Fibroblast of villous mesenchyme (primary cell): Measurements from ENCODE around the gene INTS11. TPM values are rescaled to one million over a fixed set of nuclear protein-coding genes. Genes with fewer than 3 reads are reported as not detected.
"Not testable (repeated sequence)": the region's sequence is repeated elsewhere in the genome, so short reads cannot be mapped to it uniquely, and the experiment has no call there.

Experiments used
- DNase-seq: peaks from one replicate; pipeline ENCODE4 v3.0.0-alpha.2; 2010; ENCODE audit warnings: low read depth
- H3K4me3 ChIP-seq: 2 replicates; pipeline ENCODE4 v1.5.1; 2011; ENCODE audit warnings: low read depth, mild to moderate bottlenecking, low read length
- CTCF ChIP-seq: IDR thresholded peaks from 2 replicates; pipeline ENCODE4 v1.5.1; 2012; ENCODE audit warnings: low read depth, mild to moderate bottlenecking, low read length; ENCODE audit not compliant: insufficient read depth
- total RNA-seq: library from RNA; depleted of rRNA; stranded (reverse); fragments of >200 nt; gene quantifications from 2 replicates; pipeline ENCODE4 v1.2.3, GENCODE V29; 2012

INTS11 gene
- total RNA-seq, 1 donor, result 57.9 TPM

DNA sequence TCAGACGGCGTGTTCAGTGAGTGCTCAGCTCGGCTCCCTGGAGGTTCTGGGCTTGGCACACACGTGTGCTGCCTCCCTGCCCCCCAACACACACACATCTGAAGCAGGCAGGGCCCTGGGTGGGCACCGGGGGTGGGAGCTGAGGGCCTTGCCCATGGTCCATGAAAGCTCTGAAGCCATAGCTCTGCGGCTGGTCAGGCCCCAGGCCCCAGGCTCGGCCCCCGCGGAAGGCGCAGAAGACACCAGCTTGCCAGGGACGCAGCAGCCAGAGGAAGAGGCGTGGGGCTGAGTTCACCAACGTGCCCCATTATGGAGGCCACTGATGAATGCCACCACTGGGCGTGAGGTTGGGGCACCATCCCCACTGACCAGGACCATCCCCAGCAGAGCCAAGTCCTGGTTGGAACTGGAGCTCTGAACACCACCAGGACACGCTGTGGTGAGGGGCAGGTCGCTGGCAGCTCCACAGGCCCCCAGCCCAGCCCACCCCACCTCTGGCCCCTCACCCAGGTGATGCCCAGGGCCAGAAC lies 46.4 kb upstream of the INTS11 start:
- no peak for TF ChIP-seq CTCF

GRCh38 chr1:1370094-1370493 lies 45.6 kb upstream of the INTS11 start:
- DNase-seq, H3K4me3 ChIP-seq: not testable (repeated sequence)

More for the DNA sequence above, 46.4 kb upstream of the INTS11 start:
- no peak for DNase-seq
- H3K4me3 ChIP-seq, result no peak overlapping the region

DNA sequence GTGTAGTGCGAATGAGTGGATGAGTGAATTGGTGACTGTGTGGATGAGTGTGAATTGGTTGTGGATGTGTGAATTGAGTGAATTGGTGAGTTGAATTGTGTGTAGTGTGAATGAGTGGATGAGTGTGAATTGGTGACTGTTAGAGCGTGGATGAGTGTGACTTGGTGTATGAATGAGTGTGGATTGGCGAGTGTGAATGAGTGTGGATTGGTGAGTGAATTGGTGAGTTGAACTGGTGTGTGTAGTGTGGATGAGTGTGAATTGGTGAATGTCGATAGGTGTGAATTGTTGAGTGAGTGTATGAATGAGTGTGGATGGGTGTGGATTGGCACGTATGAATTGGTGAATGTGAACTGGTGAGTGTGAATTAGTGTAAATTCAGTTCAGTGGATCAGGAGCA lies 42.9 kb upstream of the INTS11 start:
- DNase-seq, result no peak
- TF ChIP-seq CTCF, result no peak
- no peak overlapping the region for H3K4me3 ChIP-seq

DNA sequence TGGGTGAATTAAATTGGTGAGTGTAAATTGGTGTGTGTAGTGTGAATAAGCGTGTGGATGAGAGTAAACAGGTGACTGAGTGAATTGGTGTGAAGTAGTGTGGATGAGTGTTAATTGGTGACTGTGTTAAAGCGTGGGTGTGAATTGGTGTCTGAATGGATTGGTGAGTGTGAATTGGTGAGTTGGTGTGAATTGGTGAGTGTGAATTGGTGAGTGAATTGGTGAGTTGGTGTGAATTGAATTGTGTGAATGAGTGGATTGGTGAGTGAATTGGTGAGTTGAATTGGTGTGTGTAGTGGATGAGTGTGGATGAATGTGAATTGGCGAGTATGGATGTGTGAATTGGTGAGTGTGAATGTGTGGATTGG lies 42.2 kb upstream of the INTS11 start:
- DNase-seq, result no peak
- no peak for TF ChIP-seq CTCF
- H3K4me3 ChIP-seq, result no peak overlapping the region

- TF ChIP-seq CTCF, result no peak
- H3K4me3 ChIP-seq, result no peak overlapping the region
- DNase-seq, result no peak
These were observed 41.6 kb upstream of the INTS11 start for GRCh38 chr1:1365875-1366698.

DNA sequence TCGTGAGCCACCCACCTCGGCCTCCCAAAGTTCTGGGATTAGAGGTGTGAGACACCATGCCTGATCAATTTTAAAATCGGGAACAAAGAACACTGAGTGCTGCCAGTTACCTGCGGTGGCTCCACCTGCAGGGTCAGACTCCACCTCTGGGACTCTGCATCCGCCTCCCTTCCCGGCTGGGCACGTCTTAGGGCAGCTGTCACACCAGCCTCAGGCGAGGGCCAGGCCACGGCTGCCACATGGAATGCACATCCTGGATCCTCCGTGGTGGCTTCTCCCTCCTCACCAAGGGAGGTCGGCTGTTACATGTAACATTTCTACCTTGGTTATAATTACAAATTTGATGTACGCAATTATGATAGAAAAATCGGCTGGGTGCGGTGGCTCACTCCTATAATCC lies 39.8 kb upstream of the INTS11 start:
- DNase-seq, result no peak
- H3K4me3 ChIP-seq, result no peak overlapping the region
- no peak for TF ChIP-seq CTCF

- DNase-seq, result peak; percentile 90
- TF ChIP-seq CTCF, result peak; percentile 59
- H3K4me3 ChIP-seq, result no peak overlapping the region
These were observed 37.5 kb upstream of the INTS11 start for GRCh38 chr1:1361982-1362423.
